Measurements from ENCODE around the gene TMC5.

The TMC5 gene

DNA sequence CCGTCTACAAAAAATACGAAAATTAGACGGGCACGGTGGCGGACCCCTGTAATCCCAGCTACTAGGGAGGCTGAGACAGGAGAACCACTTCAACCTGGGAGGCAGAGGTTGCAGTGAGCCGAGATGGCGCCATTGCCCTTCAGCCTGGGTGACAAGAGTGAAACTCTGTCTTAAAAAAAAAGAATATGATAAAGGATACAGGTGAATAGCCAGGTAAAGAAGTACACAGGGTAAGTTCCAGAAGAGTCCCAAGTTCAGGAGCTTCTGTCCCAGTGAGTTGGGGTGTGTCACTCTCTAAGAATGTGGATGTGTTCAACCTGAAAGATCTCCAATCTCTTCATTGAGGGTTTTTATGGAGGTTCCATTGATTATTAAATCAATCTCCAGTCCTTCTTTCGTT lies 6.8 kb downstream of the TMC5 start:
- H3K4me3 ChIP-seq (ENCODE audit: low read length): no peak overlapping the region
- no peak for DNase-seq (ENCODE audit: low read depth)
- TF ChIP-seq, protein P1, sequence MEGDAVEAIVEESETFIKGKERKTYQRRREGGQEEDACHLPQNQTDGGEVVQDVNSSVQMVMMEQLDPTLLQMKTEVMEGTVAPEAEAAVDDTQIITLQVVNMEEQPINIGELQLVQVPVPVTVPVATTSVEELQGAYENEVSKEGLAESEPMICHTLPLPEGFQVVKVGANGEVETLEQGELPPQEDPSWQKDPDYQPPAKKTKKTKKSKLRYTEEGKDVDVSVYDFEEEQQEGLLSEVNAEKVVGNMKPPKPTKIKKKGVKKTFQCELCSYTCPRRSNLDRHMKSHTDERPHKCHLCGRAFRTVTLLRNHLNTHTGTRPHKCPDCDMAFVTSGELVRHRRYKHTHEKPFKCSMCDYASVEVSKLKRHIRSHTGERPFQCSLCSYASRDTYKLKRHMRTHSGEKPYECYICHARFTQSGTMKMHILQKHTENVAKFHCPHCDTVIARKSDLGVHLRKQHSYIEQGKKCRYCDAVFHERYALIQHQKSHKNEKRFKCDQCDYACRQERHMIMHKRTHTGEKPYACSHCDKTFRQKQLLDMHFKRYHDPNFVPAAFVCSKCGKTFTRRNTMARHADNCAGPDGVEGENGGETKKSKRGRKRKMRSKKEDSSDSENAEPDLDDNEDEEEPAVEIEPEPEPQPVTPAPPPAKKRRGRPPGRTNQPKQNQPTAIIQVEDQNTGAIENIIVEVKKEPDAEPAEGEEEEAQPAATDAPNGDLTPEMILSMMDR (conservative IDR thresholded peaks at IDR 0.05; ENCODE audit: low read length): no peak

- H3K4me3 ChIP-seq (ENCODE audit: low read length): no peak overlapping the region
- TF ChIP-seq, protein P1 (conservative IDR thresholded peaks at IDR 0.05; ENCODE audit: low read length): no peak
- DNase-seq (ENCODE audit: low read depth): no peak
These were observed 12.7 kb downstream of the TMC5 start for GRCh38 chr16:19430345-19430744.

DNA sequence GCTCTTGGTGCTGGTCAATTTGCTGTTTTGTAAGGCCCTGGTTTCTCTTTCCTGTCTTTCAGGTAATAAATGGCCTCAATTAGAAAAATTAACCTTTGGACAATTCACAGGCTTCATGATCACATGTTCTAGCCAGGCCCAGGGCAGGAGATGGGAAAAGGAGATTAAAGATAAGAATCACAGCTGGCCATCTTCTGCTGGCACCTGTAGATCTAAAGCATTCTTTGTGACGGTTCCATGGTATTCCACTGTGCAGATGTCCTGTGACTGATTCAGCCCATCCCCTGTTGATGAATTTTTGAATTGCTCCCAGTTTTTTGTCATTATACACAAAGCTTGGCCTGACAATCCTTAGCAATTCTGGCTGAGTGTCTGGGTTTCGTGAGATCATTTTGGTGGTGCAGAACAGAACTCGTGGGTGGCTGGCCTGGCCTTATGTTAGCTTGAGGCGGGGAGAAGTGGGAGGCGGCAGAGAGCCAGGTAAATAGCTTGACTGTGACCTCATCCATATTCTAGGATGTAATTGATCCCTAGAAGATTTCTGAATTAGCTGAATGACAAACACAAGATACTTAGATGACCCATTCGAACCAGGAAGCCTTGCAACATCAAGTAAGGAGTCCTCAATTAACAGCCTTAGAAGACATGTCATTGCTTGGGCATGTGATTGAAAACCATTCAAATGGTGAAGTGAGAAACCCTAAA lies 14.1 kb downstream of the TMC5 start:
- no peak overlapping the region for H3K4me3 ChIP-seq (ENCODE audit: low read length)
- TF ChIP-seq, protein P1 (conservative IDR thresholded peaks at IDR 0.05; ENCODE audit: low read length): no peak
- no peak for DNase-seq (ENCODE audit: low read depth)

DNA sequence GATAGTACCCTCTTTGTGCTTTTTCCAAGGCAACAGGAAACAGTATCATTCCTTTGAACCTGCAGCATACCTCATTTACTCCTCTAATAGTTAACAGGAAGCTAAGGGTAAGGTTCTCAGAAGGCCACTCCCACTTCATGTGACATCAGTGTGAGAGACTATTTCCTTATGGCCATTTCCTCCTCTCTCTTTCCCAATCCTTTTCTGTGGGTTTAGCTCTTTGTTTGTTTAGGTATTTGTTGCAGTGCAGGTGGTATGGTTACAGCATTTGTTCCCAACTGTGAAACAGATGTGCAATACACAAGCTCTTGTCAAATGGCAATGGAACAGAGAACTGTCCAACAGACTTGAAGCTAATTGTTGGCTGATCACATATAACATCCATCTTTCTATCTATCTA lies 14.7 kb downstream of the TMC5 start:
- H3K4me3 ChIP-seq (ENCODE audit: low read length): no peak overlapping the region
- no peak for DNase-seq (ENCODE audit: low read depth)
- TF ChIP-seq, protein P1 (conservative IDR thresholded peaks at IDR 0.05; ENCODE audit: low read length): no peak

DNA sequence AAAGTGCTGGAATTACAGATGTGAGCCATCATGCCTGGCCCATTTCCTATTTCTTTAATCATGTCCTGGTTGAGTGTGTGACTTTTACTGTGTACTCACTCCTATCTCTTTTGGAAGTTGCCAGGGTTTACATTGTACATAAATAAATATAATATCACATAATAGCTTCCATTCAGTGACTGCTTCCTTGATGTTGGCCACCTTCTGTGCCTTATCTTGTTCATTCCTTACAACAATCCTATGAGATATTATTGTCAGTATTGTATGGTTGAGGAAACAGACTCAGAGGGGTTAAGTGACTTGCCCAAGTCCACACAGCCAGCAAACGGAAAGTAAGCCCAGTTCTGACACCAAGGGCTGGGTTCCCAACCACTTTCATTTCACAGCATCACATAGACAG lies 16.9 kb downstream of the TMC5 start:
- no peak for DNase-seq (ENCODE audit: low read depth)
- H3K4me3 ChIP-seq (ENCODE audit: low read length): no peak overlapping the region
- TF ChIP-seq, protein P1 (conservative IDR thresholded peaks at IDR 0.05; ENCODE audit: low read length): no peak

GRCh38 chr16:19436540-19436939 lies 18.9 kb downstream of the TMC5 start:
- no peak for DNase-seq (ENCODE audit: low read depth)
- TF ChIP-seq, protein P1 (conservative IDR thresholded peaks at IDR 0.05; ENCODE audit: low read length): no peak

GRCh38 chr16:19437280-19437679 lies 19.6 kb downstream of the TMC5 start:
- DNase-seq (ENCODE audit: low read depth): no peak
- TF ChIP-seq, protein P1 (conservative IDR thresholded peaks at IDR 0.05; ENCODE audit: low read length): no peak
- H3K4me3 ChIP-seq (ENCODE audit: low read length): no peak overlapping the region

More at GRCh38 chr16:19436540-19436939, 18.9 kb downstream of the TMC5 start:
- no peak overlapping the region for H3K4me3 ChIP-seq (ENCODE audit: low read length)

All from AG10803 (cell line).